Vagina (tissue), 2 donors: ENCODE results near the gene GPANK1.

Source experiments
- CTCF ChIP-seq, 3 experiments: fragments of 450-650 bp in 2 of 3; fragments of 200-600 bp in 1 of 3; sonication (generic) in 1 of 3; IDR thresholded peaks; one replicate each; pipeline ENCODE4 v1.5.1; 2017 to 2019; ENCODE audit warnings: antibody characterized with exemption in 3 of 3, mild to moderate bottlenecking in 2 of 3, moderate library complexity in 2 of 3
- POLR2A ChIP-seq, 2 donors: fragments of 450-650 bp; IDR thresholded peaks; one replicate each; pipeline ENCODE4 v1.6.1; 2017; ENCODE audit warnings: antibody characterized with exemption in 2 of 2, mild to moderate bottlenecking in 2 of 2, moderate library complexity in 2 of 2

- no peak for TF ChIP-seq CTCF (IDR thresholded peaks at IDR 0.05)
- TF ChIP-seq POLR2A (IDR thresholded peaks at IDR 0.05): no peak
These were observed 35.8 kb downstream of the GPANK1 start for GRCh38 chr6:31629014-31629413.
